ENCODE results near the gene RASGRP2.

- TF ChIP-seq CTCF (IDR thresholded peaks at IDR 0.05; ENCODE audit: low read depth, low read length) (no peak), EZH2phosphoT487 (IDR thresholded peaks at IDR 0.05; ENCODE audit: low read depth) (no peak)
These were observed 32.5 kb upstream of the RASGRP2 start for GRCh38 chr11:64776425-64776824.
